Measurements from ENCODE around the gene MESD.

Gene MESD

DNA sequence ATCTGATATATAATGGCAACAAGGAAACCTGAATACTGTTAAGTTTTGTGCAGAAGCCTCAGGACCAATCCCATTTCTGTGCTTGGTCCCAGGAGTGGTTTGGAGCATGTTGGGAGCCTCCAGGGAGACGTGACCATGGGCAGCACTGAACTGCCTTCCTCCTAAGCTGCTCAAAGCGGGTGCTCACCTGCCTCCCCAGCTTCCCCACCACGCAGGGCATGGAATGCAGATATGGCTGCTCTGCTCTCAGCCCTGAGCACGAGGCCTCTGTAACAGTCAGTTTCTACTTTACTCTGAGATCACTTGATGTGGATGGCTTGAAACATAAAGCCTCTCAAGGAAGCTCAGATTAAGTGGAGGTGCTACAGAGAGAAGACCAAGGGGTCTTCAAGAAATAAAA lies 49.3 kb downstream of the MESD start:
- Histone ChIP-seq H3K9me3 (ENCODE audit: control insufficient read depth, insufficient read depth, low read length) (no peaks in the 10 kb centered on the region), H3K9ac (ENCODE audit: low read depth, low read length) (no peak overlapping the region), H3K36me3 (ENCODE audit: control insufficient read depth, insufficient read depth, low read length) (no peaks in the 10 kb centered on the region), H3K4me1 (ENCODE audit: control insufficient read depth, insufficient read depth, low read length) (no peaks in the 10 kb centered on the region), H3K27me3 (ENCODE audit: control insufficient read depth, insufficient read depth, low read length) (no peaks in the 10 kb centered on the region), H3K4me3 (ENCODE audit: low read depth, low read length) (no peak overlapping the region)

DNA sequence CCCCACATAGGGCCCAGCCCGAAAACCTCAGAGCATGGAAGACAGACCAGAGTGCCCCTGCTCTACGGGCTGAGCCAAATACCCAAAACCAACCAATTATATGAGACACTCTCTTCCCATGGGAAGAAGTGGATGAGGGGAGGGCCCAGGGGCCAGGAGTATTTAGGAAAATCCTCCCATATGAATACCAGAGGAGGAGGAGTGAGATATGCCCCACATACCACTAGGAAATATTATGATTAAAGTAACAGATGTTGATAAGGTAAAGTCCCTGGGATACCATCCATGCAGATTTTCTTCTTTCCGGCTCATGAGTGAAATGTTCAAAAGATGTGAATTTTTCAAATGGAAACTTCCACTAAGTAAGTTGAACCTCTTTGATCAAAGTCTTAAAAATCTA lies 50.4 kb downstream of the MESD start:
- H3K4me3 ChIP-seq (ENCODE audit: low read depth, low read length): no peak overlapping the region
- no peak overlapping the region for H3K9ac ChIP-seq (ENCODE audit: low read depth, low read length)
- no peaks in the 10 kb centered on the region for H3K9me3 ChIP-seq (ENCODE audit: control insufficient read depth, insufficient read depth, low read length)
- H3K27me3 ChIP-seq (ENCODE audit: control insufficient read depth, insufficient read depth, low read length): no peaks in the 10 kb centered on the region
- H3K4me1 ChIP-seq (ENCODE audit: control insufficient read depth, insufficient read depth, low read length): no peaks in the 10 kb centered on the region
- no peaks in the 10 kb centered on the region for H3K36me3 ChIP-seq (ENCODE audit: control insufficient read depth, insufficient read depth, low read length)

DNA sequence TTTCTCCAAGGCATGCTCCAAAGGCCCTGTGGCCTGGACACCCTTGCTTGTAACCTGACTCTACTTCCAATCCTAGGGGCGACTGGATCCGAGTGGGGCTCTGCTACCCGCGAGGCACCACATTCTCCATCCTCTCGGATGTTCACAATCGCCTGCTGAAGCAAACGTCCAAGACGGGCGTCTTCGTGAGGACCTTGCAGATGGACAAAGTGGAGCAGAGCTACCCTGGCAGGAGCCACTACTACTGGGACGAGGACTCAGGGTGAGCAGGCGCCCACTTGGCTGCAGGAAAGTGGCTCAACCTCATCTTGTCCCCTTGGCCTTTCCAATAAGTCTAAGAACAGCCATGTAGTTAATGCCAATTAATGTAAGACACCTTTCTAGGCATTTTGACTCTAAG lies 51.9 kb downstream of the MESD start:
- Histone ChIP-seq H3K9ac (ENCODE audit: low read depth, low read length) (no peak overlapping the region), H3K27me3 (ENCODE audit: control insufficient read depth, insufficient read depth, low read length) (no peaks in the 10 kb centered on the region), H3K4me1 (ENCODE audit: control insufficient read depth, insufficient read depth, low read length) (no peaks in the 10 kb centered on the region), H3K36me3 (ENCODE audit: control insufficient read depth, insufficient read depth, low read length) (no peaks in the 10 kb centered on the region), H3K9me3 (ENCODE audit: control insufficient read depth, insufficient read depth, low read length) (no peaks in the 10 kb centered on the region), H3K4me3 (ENCODE audit: low read depth, low read length) (no peak overlapping the region)

GRCh38 chr15:80936288-80937078 lies 53.1 kb downstream of the MESD start:
- Histone ChIP-seq H3K27me3 (ENCODE audit: control insufficient read depth, insufficient read depth, low read length) (no peaks in the 10 kb centered on the region), H3K9ac (ENCODE audit: low read depth, low read length) (no peak overlapping the region), H3K36me3 (ENCODE audit: control insufficient read depth, insufficient read depth, low read length) (no peaks in the 10 kb centered on the region), H3K4me3 (ENCODE audit: low read depth, low read length) (no peak overlapping the region), H3K9me3 (ENCODE audit: control insufficient read depth, insufficient read depth, low read length) (no peaks in the 10 kb centered on the region), H3K4me1 (ENCODE audit: control insufficient read depth, insufficient read depth, low read length) (no peaks in the 10 kb centered on the region)

DNA sequence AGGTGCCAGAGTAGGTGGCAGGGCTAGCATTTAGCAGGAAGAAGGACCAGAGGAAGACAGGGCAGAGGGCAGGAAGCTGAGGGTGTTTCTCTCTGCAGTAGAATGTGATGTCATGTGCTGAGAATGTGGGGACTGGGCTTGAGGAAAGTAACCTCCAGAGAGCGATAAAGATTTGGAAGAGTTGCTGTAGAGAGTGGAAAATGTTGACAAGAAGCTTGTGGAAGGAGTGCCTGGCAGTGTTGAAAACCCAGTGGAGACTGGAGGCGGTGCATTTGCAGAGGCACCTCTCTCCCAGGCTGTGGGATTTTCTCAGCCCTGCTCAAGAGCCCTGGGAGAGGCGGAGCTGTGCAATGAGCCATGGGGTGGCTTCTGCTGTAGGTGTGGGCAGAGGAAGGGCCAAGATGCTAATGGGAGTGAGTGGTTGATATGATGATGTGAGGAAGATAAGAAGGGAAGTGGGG lies 54.8 kb downstream of the MESD start:
- Histone ChIP-seq H3K9ac (ENCODE audit: low read depth, low read length) (no peak overlapping the region), H3K36me3 (ENCODE audit: control insufficient read depth, insufficient read depth, low read length) (no peaks in the 10 kb centered on the region), H3K4me3 (ENCODE audit: low read depth, low read length) (no peak overlapping the region), H3K27me3 (ENCODE audit: control insufficient read depth, insufficient read depth, low read length) (no peaks in the 10 kb centered on the region), H3K4me1 (ENCODE audit: control insufficient read depth, insufficient read depth, low read length) (no peaks in the 10 kb centered on the region), H3K9me3 (ENCODE audit: control insufficient read depth, insufficient read depth, low read length) (no peaks in the 10 kb centered on the region)

- no peak overlapping the region for H3K4me3 ChIP-seq (ENCODE audit: low read depth, low read length)
- H3K9me3 ChIP-seq (ENCODE audit: control insufficient read depth, insufficient read depth, low read length): no peaks in the 10 kb centered on the region
- H3K4me1 ChIP-seq (ENCODE audit: control insufficient read depth, insufficient read depth, low read length): no peaks in the 10 kb centered on the region
- no peaks in the 10 kb centered on the region for H3K27me3 ChIP-seq (ENCODE audit: control insufficient read depth, insufficient read depth, low read length)
- no peak overlapping the region for H3K9ac ChIP-seq (ENCODE audit: low read depth, low read length)
- no peaks in the 10 kb centered on the region for H3K36me3 ChIP-seq (ENCODE audit: control insufficient read depth, insufficient read depth, low read length)
These were observed 56.6 kb downstream of the MESD start for GRCh38 chr15:80932989-80933388.

DNA sequence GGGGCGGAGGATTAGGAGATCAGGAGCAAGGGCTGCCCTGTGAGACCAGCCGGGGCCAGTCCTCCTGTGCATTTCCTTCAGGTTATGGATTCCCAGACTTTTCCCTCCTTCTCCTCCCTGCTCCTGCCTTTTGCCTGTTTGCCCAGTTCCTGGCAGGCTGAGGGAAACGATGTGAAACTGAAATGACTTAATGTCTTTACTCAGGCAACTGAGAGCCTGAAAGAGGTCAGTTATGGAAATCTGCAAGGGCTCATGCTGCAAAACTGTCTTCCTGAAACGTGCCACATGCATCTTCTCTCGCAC lies 57.2 kb downstream of the MESD start:
- Histone ChIP-seq H3K9me3 (ENCODE audit: control insufficient read depth, insufficient read depth, low read length) (no peaks in the 10 kb centered on the region), H3K4me1 (ENCODE audit: control insufficient read depth, insufficient read depth, low read length) (no peaks in the 10 kb centered on the region), H3K27me3 (ENCODE audit: control insufficient read depth, insufficient read depth, low read length) (no peaks in the 10 kb centered on the region), H3K4me3 (ENCODE audit: low read depth, low read length) (no peak overlapping the region), H3K9ac (ENCODE audit: low read depth, low read length) (no peak overlapping the region), H3K36me3 (ENCODE audit: control insufficient read depth, insufficient read depth, low read length) (no peaks in the 10 kb centered on the region)

DNA sequence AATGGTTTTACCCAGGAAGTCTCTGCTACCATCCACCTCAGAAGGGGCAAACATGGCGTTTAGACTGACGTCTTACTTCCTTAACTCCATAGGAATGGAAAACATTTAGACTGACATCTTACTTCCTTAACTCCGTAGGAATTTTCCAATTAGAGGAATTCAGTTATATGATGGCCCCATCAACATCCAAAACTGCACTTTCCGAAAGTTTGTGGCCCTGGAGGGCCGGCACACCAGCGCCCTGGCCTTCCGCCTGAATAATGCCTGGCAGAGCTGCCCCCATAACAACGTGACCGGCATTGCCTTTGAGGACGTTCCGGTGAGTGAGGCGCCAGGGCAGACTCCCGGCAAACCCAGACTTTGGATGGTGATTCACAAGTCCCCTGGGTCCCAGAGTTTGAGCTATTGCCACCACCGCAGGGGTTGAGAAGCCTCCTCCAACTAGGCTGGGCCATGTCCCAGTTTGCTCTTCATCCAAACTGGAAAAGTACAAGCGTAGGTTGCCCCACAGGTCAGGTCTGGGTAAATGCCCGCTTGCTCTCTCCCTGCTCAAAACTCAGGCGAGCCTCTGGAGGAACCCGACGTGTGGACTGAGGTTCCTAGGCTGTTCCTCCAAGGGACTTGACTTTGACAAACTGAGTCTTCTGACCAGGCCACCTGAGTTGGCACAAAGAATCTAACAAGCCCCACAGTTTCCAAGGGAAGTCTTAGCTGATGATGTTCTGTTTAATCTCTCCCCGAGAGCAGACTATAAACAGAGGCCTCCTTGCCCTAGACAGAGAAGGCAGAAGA lies 57.7 kb downstream of the MESD start:
- Histone ChIP-seq H3K27me3 (ENCODE audit: control insufficient read depth, insufficient read depth, low read length) (no peaks in the 10 kb centered on the region), H3K9me3 (ENCODE audit: control insufficient read depth, insufficient read depth, low read length) (no peaks in the 10 kb centered on the region), H3K9ac (ENCODE audit: low read depth, low read length) (no peak overlapping the region), H3K4me3 (ENCODE audit: low read depth, low read length) (no peak overlapping the region), H3K36me3 (ENCODE audit: control insufficient read depth, insufficient read depth, low read length) (no peaks in the 10 kb centered on the region), H3K4me1 (ENCODE audit: control insufficient read depth, insufficient read depth, low read length) (no peaks in the 10 kb centered on the region)

- Histone ChIP-seq H3K9ac (ENCODE audit: low read depth, low read length) (no peak overlapping the region), H3K27me3 (ENCODE audit: control insufficient read depth, insufficient read depth, low read length) (no peaks in the 10 kb centered on the region), H3K4me1 (ENCODE audit: control insufficient read depth, insufficient read depth, low read length) (no peaks in the 10 kb centered on the region), H3K36me3 (ENCODE audit: control insufficient read depth, insufficient read depth, low read length) (no peaks in the 10 kb centered on the region), H3K4me3 (ENCODE audit: low read depth, low read length) (no peak overlapping the region), H3K9me3 (ENCODE audit: control insufficient read depth, insufficient read depth, low read length) (no peaks in the 10 kb centered on the region)
These were observed 58.4 kb downstream of the MESD start for GRCh38 chr15:80931191-80931590.

- Histone ChIP-seq H3K36me3 (ENCODE audit: control insufficient read depth, insufficient read depth, low read length) (no peaks in the 10 kb centered on the region), H3K27me3 (ENCODE audit: control insufficient read depth, insufficient read depth, low read length) (no peaks in the 10 kb centered on the region), H3K9me3 (ENCODE audit: control insufficient read depth, insufficient read depth, low read length) (no peaks in the 10 kb centered on the region), H3K4me1 (ENCODE audit: control insufficient read depth, insufficient read depth, low read length) (no peaks in the 10 kb centered on the region), H3K4me3 (ENCODE audit: low read depth, low read length) (no peak overlapping the region), H3K9ac (ENCODE audit: low read depth, low read length) (no peak overlapping the region)
These were observed 59.9 kb downstream of the MESD start for GRCh38 chr15:80929689-80930088.

DNA sequence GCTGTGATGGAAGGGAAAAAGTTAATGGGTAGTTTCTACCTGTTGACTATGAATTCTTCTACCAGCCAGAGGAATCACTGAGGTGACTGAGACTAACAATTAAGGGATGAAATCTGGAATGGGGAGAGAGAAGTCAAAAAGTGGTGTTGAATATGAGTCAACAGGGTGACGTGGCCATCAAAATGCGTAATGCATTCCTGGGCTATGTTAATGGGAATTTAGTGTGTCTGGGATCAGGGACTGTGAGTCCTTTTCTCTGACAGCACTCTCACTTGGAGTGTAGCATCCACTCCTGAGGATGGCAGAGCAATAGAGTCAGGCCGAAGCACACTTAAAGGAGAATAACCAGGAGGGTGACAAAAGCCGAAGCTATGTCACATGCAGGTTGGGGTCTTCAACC lies 60.4 kb downstream of the MESD start:
- Histone ChIP-seq H3K27me3 (ENCODE audit: control insufficient read depth, insufficient read depth, low read length) (no peaks in the 10 kb centered on the region), H3K4me3 (ENCODE audit: low read depth, low read length) (no peak overlapping the region), H3K36me3 (ENCODE audit: control insufficient read depth, insufficient read depth, low read length) (no peaks in the 10 kb centered on the region), H3K9ac (ENCODE audit: low read depth, low read length) (no peak overlapping the region), H3K4me1 (ENCODE audit: control insufficient read depth, insufficient read depth, low read length) (no peaks in the 10 kb centered on the region), H3K9me3 (ENCODE audit: control insufficient read depth, insufficient read depth, low read length) (no peaks in the 10 kb centered on the region)

GRCh38 chr15:80926126-80926525 lies 63.5 kb downstream of the MESD start:
- no peaks in the 10 kb centered on the region for H3K4me1 ChIP-seq (ENCODE audit: control insufficient read depth, insufficient read depth, low read length)
- no peak overlapping the region for H3K9ac ChIP-seq (ENCODE audit: low read depth, low read length)
- no peaks in the 10 kb centered on the region for H3K27me3 ChIP-seq (ENCODE audit: control insufficient read depth, insufficient read depth, low read length)
- no peaks in the 10 kb centered on the region for H3K36me3 ChIP-seq (ENCODE audit: control insufficient read depth, insufficient read depth, low read length)
- no peak overlapping the region for H3K4me3 ChIP-seq (ENCODE audit: low read depth, low read length)
- no peaks in the 10 kb centered on the region for H3K9me3 ChIP-seq (ENCODE audit: control insufficient read depth, insufficient read depth, low read length)

Data from iPS-15b (cell line).